Body of pancreas (tissue), 4 donors: ENCODE results near the gene SP6.

Experiments used
- CTCF ChIP-seq, 7 experiments: fragments of 450-650 bp in 4 of 7; fragments of 200-600 bp in 3 of 7; sonication (generic) in 3 of 7; IDR thresholded peaks; one replicate each; pipeline ENCODE4 v1.5.1; 2016 to 2019; ENCODE audit warnings: antibody characterized with exemption in 7 of 7
- POLR2A ChIP-seq, 3 donors: fragments of 450-650 bp; IDR thresholded peaks; one replicate each; pipeline ENCODE4 v1.6.1; 2016; ENCODE audit warnings: antibody characterized with exemption in 3 of 3, mild to moderate bottlenecking in 2 of 3

- TF ChIP-seq POLR2A (IDR thresholded peaks at IDR 0.05) (no peak), CTCF (IDR thresholded peaks at IDR 0.05) (no peak)
Observed at GRCh38 chr17:47852113-47852949, 1.4 kb upstream of the SP6 start.
